Tibial nerve (tissue), 4 donors: ENCODE results near the gene RBMS3.

Experiments used
- EP300 ChIP-seq, 2 donors: sonication (generic); formaldehyde crosslinking; IDR thresholded peaks; one replicate each; pipeline ENCODE4 v1.6.1; 2017; ENCODE audit warnings: antibody characterized with exemption in 2 of 2, mild to moderate bottlenecking in 1 of 2
- POLR2A ChIP-seq, 2 donors: fragments of 450-650 bp; IDR thresholded peaks; one replicate each; pipeline ENCODE4 v1.6.1; 2017; ENCODE audit warnings: antibody characterized with exemption in 2 of 2, mild to moderate bottlenecking in 2 of 2, moderate library complexity in 2 of 2
- TF ChIP-seq, protein P1 (sequence below), 5 experiments: fragments of 200-600 bp in 3 of 5; fragments of 450-650 bp in 2 of 5; sonication (generic) in 3 of 5; IDR thresholded peaks; one replicate each; pipeline ENCODE4 v1.5.1; 2016 to 2019; ENCODE audit warnings: antibody characterized with exemption in 5 of 5, mild to moderate bottlenecking in 3 of 5, moderate library complexity in 2 of 5

- TF ChIP-seq, protein P1, sequence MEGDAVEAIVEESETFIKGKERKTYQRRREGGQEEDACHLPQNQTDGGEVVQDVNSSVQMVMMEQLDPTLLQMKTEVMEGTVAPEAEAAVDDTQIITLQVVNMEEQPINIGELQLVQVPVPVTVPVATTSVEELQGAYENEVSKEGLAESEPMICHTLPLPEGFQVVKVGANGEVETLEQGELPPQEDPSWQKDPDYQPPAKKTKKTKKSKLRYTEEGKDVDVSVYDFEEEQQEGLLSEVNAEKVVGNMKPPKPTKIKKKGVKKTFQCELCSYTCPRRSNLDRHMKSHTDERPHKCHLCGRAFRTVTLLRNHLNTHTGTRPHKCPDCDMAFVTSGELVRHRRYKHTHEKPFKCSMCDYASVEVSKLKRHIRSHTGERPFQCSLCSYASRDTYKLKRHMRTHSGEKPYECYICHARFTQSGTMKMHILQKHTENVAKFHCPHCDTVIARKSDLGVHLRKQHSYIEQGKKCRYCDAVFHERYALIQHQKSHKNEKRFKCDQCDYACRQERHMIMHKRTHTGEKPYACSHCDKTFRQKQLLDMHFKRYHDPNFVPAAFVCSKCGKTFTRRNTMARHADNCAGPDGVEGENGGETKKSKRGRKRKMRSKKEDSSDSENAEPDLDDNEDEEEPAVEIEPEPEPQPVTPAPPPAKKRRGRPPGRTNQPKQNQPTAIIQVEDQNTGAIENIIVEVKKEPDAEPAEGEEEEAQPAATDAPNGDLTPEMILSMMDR (IDR thresholded peaks at IDR 0.05) = no peak
- TF ChIP-seq EP300 (IDR thresholded peaks at IDR 0.05) (no peak), POLR2A (IDR thresholded peaks at IDR 0.05) (no peak)
Measured at GRCh38 chr3:29311795-29312194, 30.9 kb downstream of the RBMS3 start.
